ENCODE measurements around the gene LPIN2. TPM values are rescaled to one million over a fixed set of nuclear protein-coding genes. Genes with fewer than 3 reads are reported as not detected.

LPIN2 gene
- total RNA-seq, 1 experiment from 2014 or later: 25.3 TPM

DNA sequence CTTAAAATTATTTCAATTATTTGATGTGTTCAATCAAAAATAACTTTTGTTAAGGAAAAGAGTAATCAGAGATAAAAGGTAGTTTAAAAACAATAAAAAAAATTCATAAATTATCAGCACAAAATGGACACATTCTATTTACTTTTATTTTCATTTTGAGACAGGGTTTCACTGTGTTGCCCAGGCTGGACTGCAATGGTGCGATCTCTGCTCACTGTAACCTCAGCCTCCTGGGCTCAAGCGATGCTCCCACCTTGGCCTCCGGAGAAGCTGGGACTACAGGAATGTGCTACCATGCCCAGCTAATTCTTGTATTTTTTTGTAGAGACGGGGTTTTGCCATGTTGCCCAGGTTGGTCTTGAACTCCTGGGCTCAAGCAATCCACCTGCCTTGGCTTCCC is 47.1 kb downstream of the LPIN2 start:
- TF ChIP-seq, protein P1, sequence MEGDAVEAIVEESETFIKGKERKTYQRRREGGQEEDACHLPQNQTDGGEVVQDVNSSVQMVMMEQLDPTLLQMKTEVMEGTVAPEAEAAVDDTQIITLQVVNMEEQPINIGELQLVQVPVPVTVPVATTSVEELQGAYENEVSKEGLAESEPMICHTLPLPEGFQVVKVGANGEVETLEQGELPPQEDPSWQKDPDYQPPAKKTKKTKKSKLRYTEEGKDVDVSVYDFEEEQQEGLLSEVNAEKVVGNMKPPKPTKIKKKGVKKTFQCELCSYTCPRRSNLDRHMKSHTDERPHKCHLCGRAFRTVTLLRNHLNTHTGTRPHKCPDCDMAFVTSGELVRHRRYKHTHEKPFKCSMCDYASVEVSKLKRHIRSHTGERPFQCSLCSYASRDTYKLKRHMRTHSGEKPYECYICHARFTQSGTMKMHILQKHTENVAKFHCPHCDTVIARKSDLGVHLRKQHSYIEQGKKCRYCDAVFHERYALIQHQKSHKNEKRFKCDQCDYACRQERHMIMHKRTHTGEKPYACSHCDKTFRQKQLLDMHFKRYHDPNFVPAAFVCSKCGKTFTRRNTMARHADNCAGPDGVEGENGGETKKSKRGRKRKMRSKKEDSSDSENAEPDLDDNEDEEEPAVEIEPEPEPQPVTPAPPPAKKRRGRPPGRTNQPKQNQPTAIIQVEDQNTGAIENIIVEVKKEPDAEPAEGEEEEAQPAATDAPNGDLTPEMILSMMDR (IDR thresholded peaks at IDR 0.05; ENCODE audit: insufficient read depth in 1 of 2, low read depth in 1 of 2, low read length in 1 of 2, severe bottlenecking in 1 of 2, unreplicated experiment in 1 of 2): no peak
- peaks cover 9% of the 10 kb centered on the region for H3K4me1 Mint-ChIP-seq (ENCODE audit: low read depth, unreplicated experiment)
- no peaks in the 10 kb centered on the region for H3K27me3 ChIP-seq (replicated peaks; ENCODE audit: control insufficient read depth, insufficient read depth, low read length)
- no peak for DNase-seq
- no peak overlapping the region for H3K27ac Mint-ChIP-seq (ENCODE audit: unreplicated experiment)
- CTCF ChIA-PET: no interaction called here
- H3K4me3 ChIP-seq (ENCODE audit: low read depth, low read length): no peak overlapping the region
- peaks cover 18% of the 10 kb centered on the region for H3K4me1 ChIP-seq
- intact Hi-C loops (cut with micrococcal nuclease; ENCODE audit: unreplicated experiment): loop anchor here (2.0 kb wide), 1 partner anchor 19 kb away; no protein-coding TSS in a partner anchor
- no peaks in the 10 kb centered on the region for H3K36me3 Mint-ChIP-seq (ENCODE audit: insufficient read depth, unreplicated experiment)
- no peaks in the 10 kb centered on the region for H3K9me3 ChIP-seq
- no peaks in the 10 kb centered on the region for H3K36me3 ChIP-seq (ENCODE audit: control insufficient read depth, insufficient read depth, low read length)
- no TSS peak for BruUV-seq (replicated peaks)
- H3K4me3 Mint-ChIP-seq (ENCODE audit: unreplicated experiment): no peak overlapping the region
- POLR2A ChIA-PET: no interaction called here
- no peaks in the 10 kb centered on the region for H3K27me3 Mint-ChIP-seq (ENCODE audit: insufficient read depth, unreplicated experiment)
- no peaks in the 10 kb centered on the region for H3K9me3 Mint-ChIP-seq (ENCODE audit: unreplicated experiment)

DNA sequence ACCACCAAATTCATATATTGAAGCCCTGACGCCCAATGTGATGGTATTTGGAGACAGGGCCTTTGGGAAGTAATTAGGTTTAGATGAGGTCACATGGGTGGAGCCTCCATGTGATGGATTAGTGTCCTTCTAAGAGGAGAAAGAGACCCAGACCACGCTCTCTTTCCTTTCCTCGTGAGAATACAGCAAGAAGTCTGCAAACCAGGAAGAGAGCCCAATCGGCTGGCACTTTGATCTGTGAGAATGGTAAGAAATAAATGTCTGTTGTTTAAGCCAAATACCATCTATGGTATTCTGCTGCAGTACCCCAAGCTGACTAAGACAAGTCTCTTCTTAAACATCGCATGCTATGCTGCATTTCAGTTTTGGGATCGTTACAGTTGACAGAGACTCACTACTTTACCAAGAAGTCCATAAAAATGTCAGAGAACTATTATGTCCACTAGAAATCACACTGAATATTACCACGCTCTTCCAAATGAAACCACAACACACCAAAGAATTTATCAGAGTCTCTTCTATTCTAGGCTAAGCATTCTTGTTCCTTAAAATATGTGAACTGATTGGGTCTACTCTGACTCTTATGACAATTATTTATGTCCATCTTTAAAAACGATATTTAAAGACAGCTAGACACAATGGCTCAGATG is 48.5 kb downstream of the LPIN2 start:
- BruUV-seq (replicated peaks): no TSS peak
- no peaks in the 10 kb centered on the region for H3K27me3 Mint-ChIP-seq (ENCODE audit: insufficient read depth, unreplicated experiment)
- Histone ChIP-seq H3K4me3 (ENCODE audit: low read depth, low read length) (no peak overlapping the region), H3K36me3 (ENCODE audit: control insufficient read depth, insufficient read depth, low read length) (no peaks in the 10 kb centered on the region), H3K4me1 (peaks cover 11% of the 10 kb centered on the region), H3K27me3 (replicated peaks; ENCODE audit: control insufficient read depth, insufficient read depth, low read length) (no peaks in the 10 kb centered on the region), H3K9me3 (no peaks in the 10 kb centered on the region)
- no peak overlapping the region for H3K27ac Mint-ChIP-seq (ENCODE audit: unreplicated experiment)
- no peaks in the 10 kb centered on the region for H3K36me3 Mint-ChIP-seq (ENCODE audit: insufficient read depth, unreplicated experiment)
- peaks cover 9% of the 10 kb centered on the region for H3K4me1 Mint-ChIP-seq (ENCODE audit: low read depth, unreplicated experiment)
- H3K4me3 Mint-ChIP-seq (ENCODE audit: unreplicated experiment): no peak overlapping the region
- DNase-seq: no peak
- ChIA-PET CTCF (no interaction called here), POLR2A (no interaction called here)
- H3K9me3 Mint-ChIP-seq (ENCODE audit: unreplicated experiment): no peaks in the 10 kb centered on the region
- intact Hi-C loops (cut with micrococcal nuclease; ENCODE audit: unreplicated experiment): no loop called here
- TF ChIP-seq, protein P1 (IDR thresholded peaks at IDR 0.05; ENCODE audit: insufficient read depth in 1 of 2, low read depth in 1 of 2, low read length in 1 of 2, severe bottlenecking in 1 of 2, unreplicated experiment in 1 of 2): no peak

Other genes with a start within 250 kb of the LPIN2 start
- gene EMILIN2, start 166.1 kb downstream of the LPIN2 start, total RNA-seq (2022): 41.6 and 53.4 TPM in 2 replicates
- 0.41 and 0.49 TPM in 2 replicates for gene MYOM1, start 206.8 kb upstream of the LPIN2 start, total RNA-seq (2022)
- 272 and 276 TPM in 2 replicates for gene MYL12A, start 234.7 kb upstream of the LPIN2 start, total RNA-seq (2022)
- gene MYL12B, start 249.0 kb upstream of the LPIN2 start, total RNA-seq (2022): 457 and 467 TPM in 2 replicates

Data from Caco-2 (cell line).